HCT116 (cell line): ENCODE data around the gene PRSS2. TPM values are rescaled to one million over a fixed set of nuclear protein-coding genes. Genes with fewer than 3 reads are reported as not detected.

Experiments used
- ATAC-seq: fragments of 200-7000 bp; cut with Tn5 transposase; 2 replicates; pipeline ENCODE4 v1.9.1; 2020; ENCODE audit warnings: mild to moderate bottlenecking, moderate library complexity
- BruUV-seq: library from RNA; stranded (reverse); fragments of 400-500 nt; replicated peaks from 2 replicates; lab custom pipeline; 2021; lab: Mats Ljungman, UMichigan
- CTCF ChIA-PET: fragments of 300-600 bp; sonication (Branson Sonifier 250); formaldehyde crosslinking; loops from one replicate; lab custom pipeline; 2021; ENCODE audit warnings: antibody characterized with exemption; lab: Charles Lee
- POLR2A ChIA-PET: fragments of 300-600, 350-600 bp; sonication (Branson Sonifier 250); formaldehyde crosslinking; loops from one replicate; lab custom pipeline; 2021; ENCODE audit warnings: antibody characterized with exemption; lab: Charles Lee
- RAD21 ChIA-PET, 2 experiments: fragments of 300-600 bp; sonication (Branson Sonifier 250); formaldehyde crosslinking; loops; one replicate each; lab custom pipeline; 2023; ENCODE audit warnings: low total read pairs in 2 of 2; ENCODE audit not compliant: uncharacterized antibody in 2 of 2, unreplicated experiment in 2 of 2, low non-redundant PET in 1 of 2; lab: Charles Lee
- DNase-seq: peaks from one replicate; pipeline ENCODE4 v3.0.0-alpha.2; 2010; ENCODE audit warnings: low read depth, low spot score
- H2AFZ ChIP-seq: fragments of 200-600 bp; shearing (Covaris generic), sonication (generic); 2 replicates; pipeline ENCODE4 v1.6.1; 2017; ENCODE audit warnings: low read depth, mixed run types, mixed read lengths, antibody characterized with exemption, low read length; ENCODE audit not compliant: poor library complexity, severe bottlenecking
- H3K27ac ChIP-seq: 2 replicates; pipeline ENCODE4 v1.5.1; 2012; ENCODE audit warnings: low read depth, low read length
- H3K27me3 ChIP-seq: fragments of 200-600 bp; sonication (generic); 2 replicates; pipeline ENCODE4 v1.6.1; 2016; ENCODE audit warnings: mixed run types, low read length, mixed read lengths; ENCODE audit not compliant: insufficient read depth
- H3K36me3 ChIP-seq, 2 experiments: fragments of 200-500 bp in 1 of 2; fragments of 200-600 bp in 1 of 2; sonication (Bioruptor generic) in 1 of 2; sonication (generic) in 1 of 2; 2 replicates each; pipeline versions ENCODE4 v1.5.1 to v1.6.1; 2014 to 2016; ENCODE audit warnings: low read length in 2 of 2, inconsistent platforms in 1 of 2, mixed read lengths in 1 of 2, mixed run types in 1 of 2; ENCODE audit not compliant: insufficient read depth in 2 of 2, control insufficient read depth in 1 of 2
- H3K4me1 ChIP-seq, 2 experiments: fragments of 200-600 bp in 1 of 2; sonication (generic) in 1 of 2; 2 replicates each; pipeline versions ENCODE4 v1.5.1 to v1.6.1; 2012 to 2017; ENCODE audit warnings: low read length in 2 of 2, inconsistent platforms in 1 of 2, mild to moderate bottlenecking in 1 of 2, mixed read lengths in 1 of 2, mixed run types in 1 of 2, moderate library complexity in 1 of 2; ENCODE audit not compliant: insufficient read depth in 2 of 2, control insufficient read depth in 1 of 2
- H3K4me2 ChIP-seq: fragments of 200-600 bp; sonication (generic); 2 replicates; pipeline ENCODE4 v1.6.1; 2017; ENCODE audit warnings: mixed run types, low read length, mixed read lengths
- H3K4me3 ChIP-seq, 2 experiments: fragments of 200-600 bp in 1 of 2; sonication (generic) in 1 of 2; replicated peaks in 1 of 2; 2 replicates each; pipeline ENCODE4 v1.5.1; 2011 to 2016; ENCODE audit warnings: low read length in 2 of 2, control low read depth in 1 of 2, low read depth in 1 of 2, mild to moderate bottlenecking in 1 of 2, mixed read lengths in 1 of 2, mixed run types in 1 of 2
- H3K79me2 ChIP-seq: fragments of 200-600 bp; sonication (generic); 2 replicates; pipeline ENCODE4 v1.6.1; 2017; ENCODE audit warnings: mild to moderate bottlenecking, mixed run types, low read length, moderate library complexity, mixed read lengths; ENCODE audit not compliant: insufficient read depth
- H3K9ac ChIP-seq: fragments of 200-600 bp; sonication (generic); 2 replicates; pipeline ENCODE4 v1.6.1; 2016; ENCODE audit warnings: low read length, mixed read lengths
- H3K9me2 ChIP-seq: fragments of 200-600 bp; sonication (generic), shearing (Covaris generic); 2 replicates; pipeline ENCODE4 v1.6.1; 2017; ENCODE audit warnings: mixed run types, mild to moderate bottlenecking, moderate library complexity; ENCODE audit not compliant: insufficient read depth
- H3K9me3 ChIP-seq, 2 experiments: fragments of 200-500 bp in 1 of 2; fragments of 200-600 bp in 1 of 2; sonication (Bioruptor generic) in 1 of 2; sonication (generic) in 1 of 2; 2 replicates each; pipeline ENCODE4 v1.6.1; 2014 to 2017; ENCODE audit warnings: low read length in 2 of 2, mixed read lengths in 2 of 2, inconsistent platforms in 1 of 2, low read depth in 1 of 2, mild to moderate bottlenecking in 1 of 2, mixed run types in 1 of 2, moderate library complexity in 1 of 2; ENCODE audit not compliant: control insufficient read depth in 1 of 2, insufficient read depth in 1 of 2
- H4K20me1 ChIP-seq: fragments of 200-600 bp; sonication (generic), shearing (Covaris generic); 2 replicates; pipeline ENCODE4 v1.6.1; 2017; ENCODE audit warnings: mixed run types, mild to moderate bottlenecking, moderate library complexity; ENCODE audit not compliant: insufficient read depth
- CEBPB ChIP-seq: IDR thresholded peaks from 2 replicates; pipeline ENCODE4 v1.6.1; 2012; ENCODE audit warnings: low read depth
- REST ChIP-seq: IDR thresholded peaks from 2 replicates; pipeline ENCODE4 v1.6.1; 2012; ENCODE audit warnings: low read depth
- YY1 ChIP-seq: IDR thresholded peaks from 2 replicates; pipeline ENCODE4 v1.6.1; 2011; ENCODE audit warnings: low read length, low read depth, moderate library complexity, mild to moderate bottlenecking; ENCODE audit not compliant: insufficient replicate concordance; ENCODE audit errors: extremely low read depth
- intact Hi-C: fragments of 100-400 bp; cut with micrococcal nuclease; formaldehyde crosslinking; loops from 2 replicates; pipeline ENCODE4 v1.10.0; 2022
- total RNA-seq: library from RNA; stranded (reverse); gene quantifications from one replicate; pipeline ENCODE4 v1.2.1, GENCODE V29; 2021; ENCODE audit not compliant: unreplicated experiment

PRSS2 gene
- total RNA-seq, 1 experiment from 2014 or later, result 36.8 TPM

GRCh38 chr7:142797391-142798377 is 26.9 kb downstream of the PRSS2 start (continued):
- TF ChIP-seq REST, result no peak

- RAD21 ChIA-PET, result no interaction called here
- BruUV-seq, result no TSS peak
- Histone ChIP-seq H3K79me2 (no peaks in the 10 kb centered on the region), H3K36me3 (no peaks in the 10 kb centered on the region), H3K27ac (no peak overlapping the region), H3K4me3 (no peak overlapping the region), H3K4me2 (no peak overlapping the region), H3K9me3 (no peaks in the 10 kb centered on the region), H3K9ac (no peak overlapping the region), H4K20me1 (no peaks in the 10 kb centered on the region), H2AFZ (no peak overlapping the region), H3K9me2 (no peaks in the 10 kb centered on the region), H3K4me1 (no peaks in the 10 kb centered on the region), H3K27me3 (no peaks in the 10 kb centered on the region)
- POLR2A ChIA-PET, result no interaction called here
- no peak for DNase-seq
- intact Hi-C loops, result no loop called here
- TF ChIP-seq CEBPB, result no peak
- no peak for TF ChIP-seq YY1
- CTCF ChIA-PET, result no interaction called here
- no peak for ATAC-seq
Measured at GRCh38 chr7:142798451-142799436, 28.0 kb downstream of the PRSS2 start.
